ENCODE data around the gene ALLC.

- TF ChIP-seq, protein P1, sequence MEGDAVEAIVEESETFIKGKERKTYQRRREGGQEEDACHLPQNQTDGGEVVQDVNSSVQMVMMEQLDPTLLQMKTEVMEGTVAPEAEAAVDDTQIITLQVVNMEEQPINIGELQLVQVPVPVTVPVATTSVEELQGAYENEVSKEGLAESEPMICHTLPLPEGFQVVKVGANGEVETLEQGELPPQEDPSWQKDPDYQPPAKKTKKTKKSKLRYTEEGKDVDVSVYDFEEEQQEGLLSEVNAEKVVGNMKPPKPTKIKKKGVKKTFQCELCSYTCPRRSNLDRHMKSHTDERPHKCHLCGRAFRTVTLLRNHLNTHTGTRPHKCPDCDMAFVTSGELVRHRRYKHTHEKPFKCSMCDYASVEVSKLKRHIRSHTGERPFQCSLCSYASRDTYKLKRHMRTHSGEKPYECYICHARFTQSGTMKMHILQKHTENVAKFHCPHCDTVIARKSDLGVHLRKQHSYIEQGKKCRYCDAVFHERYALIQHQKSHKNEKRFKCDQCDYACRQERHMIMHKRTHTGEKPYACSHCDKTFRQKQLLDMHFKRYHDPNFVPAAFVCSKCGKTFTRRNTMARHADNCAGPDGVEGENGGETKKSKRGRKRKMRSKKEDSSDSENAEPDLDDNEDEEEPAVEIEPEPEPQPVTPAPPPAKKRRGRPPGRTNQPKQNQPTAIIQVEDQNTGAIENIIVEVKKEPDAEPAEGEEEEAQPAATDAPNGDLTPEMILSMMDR (IDR thresholded peaks at IDR 0.05), result no peak
- TF ChIP-seq POLR2AphosphoS5 (IDR thresholded peaks at IDR 0.05) (peak in 1 of 2 donors; percentile 7), POLR2A (IDR thresholded peaks at IDR 0.05; ENCODE audit: low read depth) (no peak), EP300 (IDR thresholded peaks at IDR 0.05) (no peak)
These were observed 9.2 kb downstream of the ALLC start for GRCh38 chr2:3667151-3667631.
